GM18505 (cell line): ENCODE measurements around the gene HRG.
"Not testable (repeated sequence)": the region's sequence is repeated elsewhere in the genome, so short reads cannot be mapped to it uniquely, and the experiment has no call there.

Source experiments
- ATAC-seq: cut with Tn5 transposase; IDR thresholded peaks from one replicate; pipeline ENCODE4 v1.9.1; 2021; ENCODE audit not compliant: unreplicated experiment
- POLR2A ChIP-seq: IDR thresholded peaks from 4 replicates; pipeline ENCODE4 v1.6.1; 2011; ENCODE audit warnings: borderline replicate concordance; ENCODE audit not compliant: insufficient read depth, insufficient read length; ENCODE audit errors: extremely low read depth

Gene HRG

DNA sequence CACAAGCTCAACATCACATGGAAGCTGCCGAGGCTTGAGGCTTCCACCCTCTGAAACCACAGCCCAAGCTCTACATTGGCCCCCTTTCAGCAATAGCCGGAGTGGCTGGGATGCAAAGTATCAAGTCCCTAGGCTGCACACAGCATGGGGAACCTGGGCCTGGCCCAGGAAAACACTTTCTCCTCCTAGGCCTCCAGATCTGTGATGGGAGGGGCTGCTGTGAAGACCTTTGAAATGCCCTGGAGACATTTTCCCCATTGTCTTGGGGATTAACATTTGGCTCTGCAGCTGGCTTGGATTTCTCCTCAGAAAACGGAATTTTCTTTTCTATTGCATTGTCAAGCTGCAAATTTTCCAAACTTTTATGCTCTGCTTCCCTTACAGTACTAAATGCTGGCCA lies 18.2 kb downstream of the HRG start:
- ATAC-seq = no peak
- TF ChIP-seq POLR2A = no peak

DNA sequence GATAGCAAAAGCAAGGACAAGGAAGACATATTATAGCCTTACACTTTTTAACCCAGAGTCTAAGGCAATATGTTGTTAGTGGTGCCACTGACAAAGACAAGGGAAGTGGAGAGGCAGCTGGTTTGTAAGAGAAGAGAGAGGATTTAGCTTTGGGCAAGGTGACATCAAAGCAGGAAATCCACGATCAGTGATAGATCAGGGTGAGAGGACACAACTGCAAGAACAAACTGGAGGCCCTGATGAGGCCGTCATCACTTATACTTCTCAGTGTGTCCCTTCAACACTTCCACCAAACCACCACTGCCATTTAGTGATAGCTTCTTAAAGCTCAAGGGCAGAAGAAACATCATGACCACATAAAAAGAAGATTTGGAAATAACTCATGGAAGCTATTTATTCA lies 20.7 kb downstream of the HRG start:
- not testable (repeated sequence) for ATAC-seq

DNA sequence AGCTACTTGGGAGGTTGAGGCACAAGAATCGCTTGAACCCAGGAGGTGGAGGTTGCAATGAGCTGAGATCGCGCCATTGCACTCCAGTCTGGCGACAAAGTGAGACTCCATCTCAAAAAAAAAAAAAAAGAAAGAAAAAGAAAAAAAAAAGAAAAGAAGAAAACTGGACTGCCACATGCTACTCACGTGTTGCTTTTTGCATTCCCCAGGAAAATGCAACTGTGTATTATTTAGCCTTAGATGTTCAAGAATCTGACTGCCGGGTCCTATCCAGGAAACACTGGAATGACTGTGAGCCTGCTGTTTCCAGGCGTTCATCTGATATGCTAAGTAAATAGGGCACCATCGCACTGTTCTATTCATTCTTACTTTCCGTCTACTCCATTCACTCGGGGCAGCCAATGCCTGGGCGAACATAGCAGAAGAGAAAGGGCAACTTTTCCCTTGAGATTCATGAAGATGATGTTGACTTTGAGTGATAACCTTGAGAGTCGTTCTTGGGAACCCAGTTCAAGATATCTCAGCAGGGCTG lies 21.4 kb downstream of the HRG start:
- TF ChIP-seq POLR2A = no peak
- no peak for ATAC-seq

DNA sequence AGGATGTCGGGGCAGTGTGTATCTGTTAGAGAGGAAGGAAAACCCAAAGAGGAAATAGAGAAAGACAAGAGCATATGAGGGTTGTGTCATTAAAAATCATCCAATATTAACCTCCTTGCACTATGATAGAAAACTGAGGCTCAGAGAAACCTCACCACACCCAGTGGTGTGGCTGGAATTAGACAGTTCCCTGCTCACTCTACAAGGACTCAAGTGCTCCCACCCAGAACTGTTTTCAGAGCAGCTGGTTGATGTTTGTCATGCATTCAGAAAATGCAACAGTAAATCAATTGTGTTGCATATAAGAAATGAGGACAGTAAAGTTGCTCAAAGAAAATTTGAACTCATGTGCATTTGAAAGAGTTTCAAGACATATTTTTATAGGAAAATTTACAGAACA lies 24.5 kb downstream of the HRG start:
- not testable (repeated sequence) for ATAC-seq

DNA sequence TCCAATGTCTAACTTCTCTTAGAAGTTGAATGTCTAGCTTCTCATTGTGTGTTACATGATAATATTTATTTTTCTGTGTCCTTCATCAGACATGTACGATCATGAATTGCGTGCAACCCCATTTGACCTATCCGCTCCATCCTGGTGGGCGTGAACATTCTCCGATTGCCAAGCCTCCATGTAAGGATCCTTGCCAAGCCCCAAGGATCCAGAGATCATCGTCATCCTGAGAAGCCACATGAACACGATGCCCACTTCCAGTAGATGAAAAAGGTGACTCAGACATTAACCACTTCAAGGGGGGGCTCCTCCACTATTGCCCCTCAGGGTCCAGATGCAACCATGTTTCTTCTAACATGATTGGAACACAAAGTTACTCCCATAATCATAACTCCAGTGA lies 25.9 kb downstream of the HRG start:
- no peak for ATAC-seq

DNA sequence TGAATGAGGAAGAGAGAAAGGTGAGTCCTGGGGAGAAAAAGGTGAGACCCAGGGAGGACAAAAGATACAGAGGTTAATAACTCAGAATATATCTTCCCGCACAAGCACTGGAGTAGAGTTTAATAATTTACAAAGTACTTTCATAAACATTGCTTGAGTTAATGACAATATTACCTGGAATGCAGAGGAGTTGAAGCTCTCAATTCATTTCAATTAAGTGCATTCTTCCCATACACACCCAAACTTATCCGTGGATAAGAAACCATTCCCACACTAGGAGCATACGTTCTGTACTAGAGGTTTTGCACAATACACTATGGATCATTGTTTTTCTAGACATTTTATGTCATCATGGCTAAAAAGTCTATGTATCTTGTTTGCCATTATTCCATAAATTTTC lies 28.0 kb downstream of the HRG start:
- ATAC-seq = no peak
- TF ChIP-seq POLR2A = no peak

More for the DNA sequence above, 25.9 kb downstream of the HRG start:
- TF ChIP-seq POLR2A = no peak

DNA sequence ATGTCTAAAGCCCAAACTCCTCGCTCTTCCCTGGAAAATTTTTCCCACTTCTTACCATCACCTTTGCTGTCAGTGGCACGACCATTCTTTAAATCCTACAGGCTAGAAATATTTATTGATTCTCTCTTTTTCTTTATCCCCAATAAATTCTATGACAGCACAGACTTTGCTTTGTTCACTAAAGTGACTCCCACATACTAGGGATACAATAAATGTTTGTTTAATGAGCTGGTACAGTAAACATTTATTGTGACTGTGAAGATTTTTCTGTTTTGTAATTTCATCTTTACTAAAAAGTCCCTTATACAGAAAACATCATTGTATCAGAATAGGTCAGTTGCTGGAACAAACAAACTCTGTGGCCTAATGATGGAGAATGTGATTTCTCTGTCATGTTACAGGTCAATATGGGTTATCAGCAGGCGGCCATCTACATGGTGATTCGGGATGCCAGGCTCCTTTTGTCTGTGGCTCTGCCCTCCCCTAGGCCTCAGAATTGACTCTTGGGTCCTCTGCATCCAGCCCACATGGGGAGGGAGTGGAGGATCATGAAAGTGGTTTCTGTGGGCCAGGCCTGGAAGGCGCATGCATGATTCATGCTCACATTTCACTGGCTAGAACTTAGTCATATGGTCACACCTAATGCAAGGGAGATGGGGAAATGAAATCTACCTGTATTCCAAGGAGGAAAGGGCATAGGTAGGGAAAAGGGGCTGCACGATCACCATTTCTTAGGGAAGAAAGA lies 28.6 kb downstream of the HRG start:
- no peak for ATAC-seq
- no peak for TF ChIP-seq POLR2A

DNA sequence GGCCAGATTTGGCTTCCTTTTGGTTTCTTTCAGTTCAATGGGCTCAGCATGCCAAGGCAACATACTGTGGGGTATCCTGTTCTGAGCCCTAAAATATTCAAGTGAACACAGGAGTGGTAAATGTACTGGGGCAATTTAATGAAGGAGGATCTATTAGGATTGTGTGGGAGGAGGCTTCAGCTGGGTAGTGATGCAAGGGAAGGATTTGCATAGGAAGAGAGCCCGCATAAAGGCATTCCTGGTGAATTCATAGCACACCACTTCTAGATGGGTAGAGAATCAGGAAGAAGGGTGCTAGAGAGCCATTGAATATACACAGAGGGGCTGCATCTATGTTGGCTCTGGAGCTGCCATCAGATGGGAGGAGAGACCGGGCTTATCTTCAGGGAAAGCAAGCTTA lies 30.7 kb downstream of the HRG start:
- no peak for ATAC-seq

DNA sequence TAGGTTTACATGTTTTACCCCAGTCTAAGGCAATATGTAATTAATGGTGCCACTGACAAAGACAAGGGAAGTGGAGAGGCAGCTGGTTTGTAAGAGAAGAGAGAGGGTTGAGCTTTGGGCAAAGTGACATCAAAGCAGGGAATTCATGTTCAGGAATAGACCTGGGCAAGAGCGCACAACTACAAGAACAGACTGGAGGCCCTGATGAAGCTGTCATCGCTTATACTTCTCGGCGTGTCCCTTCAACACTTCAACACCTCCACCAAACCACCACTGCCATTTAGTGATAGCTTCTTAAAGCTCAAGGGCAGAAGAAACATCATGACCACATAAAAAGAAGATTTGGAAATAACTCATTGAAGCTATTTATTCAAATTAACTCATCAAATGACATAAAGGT lies 31.7 kb downstream of the HRG start:
- no peak for ATAC-seq

More for the DNA sequence above, 30.7 kb downstream of the HRG start:
- TF ChIP-seq POLR2A = no peak

DNA sequence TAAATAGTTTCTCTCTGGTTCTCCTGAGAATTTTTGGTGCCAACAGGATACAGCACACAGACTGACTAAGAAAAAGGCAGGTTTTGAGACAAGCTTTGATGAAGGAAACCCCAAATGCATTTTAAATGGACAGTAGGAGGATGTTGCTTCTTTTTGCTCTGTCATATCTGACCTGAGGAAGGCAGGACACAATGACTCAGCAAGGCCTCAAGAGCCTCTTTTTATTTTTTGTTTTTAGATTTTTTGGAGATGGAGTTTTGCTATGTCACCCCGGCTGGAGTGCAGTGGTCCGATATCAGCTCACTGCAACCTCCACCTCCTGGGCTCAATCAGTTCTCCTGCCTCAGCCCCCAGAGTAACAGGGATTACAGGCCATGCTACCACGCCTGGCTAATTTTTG lies 34.5 kb downstream of the HRG start:
- no peak for ATAC-seq

More for the DNA sequence above, 31.7 kb downstream of the HRG start:
- TF ChIP-seq POLR2A = no peak

DNA sequence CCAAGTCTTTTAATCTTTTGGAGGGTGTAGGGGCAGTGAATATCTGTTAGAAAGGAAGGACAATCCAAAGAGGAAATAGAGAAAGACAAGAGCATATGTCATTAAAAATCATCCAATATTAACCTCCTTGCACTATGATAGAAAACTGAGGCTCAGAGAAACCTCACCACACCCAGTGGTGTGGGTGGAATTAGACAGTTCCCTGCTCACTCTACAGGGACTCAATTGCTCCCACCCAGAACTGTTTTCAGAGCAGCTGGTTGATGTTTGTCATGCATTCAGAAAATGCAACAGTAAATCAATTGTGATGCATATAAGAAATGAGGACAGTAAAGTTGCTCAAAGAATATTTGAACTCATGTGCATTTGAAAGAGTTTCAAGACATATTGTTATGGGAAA lies 36.6 kb downstream of the HRG start:
- not testable (repeated sequence) for ATAC-seq

More for the DNA sequence above, 34.5 kb downstream of the HRG start:
- TF ChIP-seq POLR2A = no peak

DNA sequence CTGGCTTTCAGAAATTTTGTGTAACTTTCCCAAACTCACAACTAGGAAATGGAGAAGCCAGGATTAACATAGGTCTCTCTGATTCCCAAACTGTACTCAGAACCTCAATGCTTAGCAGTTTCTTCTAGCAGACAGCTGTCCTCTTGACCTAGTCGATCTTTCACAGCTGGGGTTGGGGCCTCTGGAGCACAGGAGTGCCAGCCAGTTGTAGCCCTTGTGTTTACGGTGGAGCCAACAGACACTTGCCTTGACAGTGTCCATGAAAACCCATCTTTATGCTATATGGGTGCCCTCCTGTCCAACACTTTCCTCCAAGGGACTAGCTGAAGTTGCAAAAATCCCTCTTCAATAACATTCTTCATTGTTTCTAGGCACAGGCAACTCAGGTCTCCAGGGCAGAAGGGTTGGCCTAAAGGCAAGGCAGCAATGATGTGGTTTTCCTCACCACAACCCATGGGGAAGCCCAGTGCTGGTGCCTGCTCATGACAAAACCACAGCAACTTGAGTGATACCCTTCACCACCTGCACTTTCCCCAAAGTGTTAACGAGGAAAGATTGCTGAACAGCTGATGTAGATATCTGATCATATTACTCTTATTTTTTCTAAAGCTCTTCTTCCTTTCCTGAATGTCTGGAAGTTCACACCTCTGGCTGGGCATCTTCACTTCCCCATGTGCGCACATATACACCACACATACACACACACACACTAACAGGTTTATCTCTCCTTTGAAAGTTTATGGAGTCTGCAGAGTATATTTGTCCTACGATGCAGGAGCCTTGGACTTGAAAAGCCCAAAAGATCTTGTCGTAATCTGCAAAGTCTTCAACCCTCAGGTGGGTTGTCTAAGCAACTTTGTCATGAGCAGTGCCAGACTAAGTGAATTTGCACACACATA lies 40.3 kb downstream of the HRG start:
- ATAC-seq = peak; percentile 68
- no peak for TF ChIP-seq POLR2A

DNA sequence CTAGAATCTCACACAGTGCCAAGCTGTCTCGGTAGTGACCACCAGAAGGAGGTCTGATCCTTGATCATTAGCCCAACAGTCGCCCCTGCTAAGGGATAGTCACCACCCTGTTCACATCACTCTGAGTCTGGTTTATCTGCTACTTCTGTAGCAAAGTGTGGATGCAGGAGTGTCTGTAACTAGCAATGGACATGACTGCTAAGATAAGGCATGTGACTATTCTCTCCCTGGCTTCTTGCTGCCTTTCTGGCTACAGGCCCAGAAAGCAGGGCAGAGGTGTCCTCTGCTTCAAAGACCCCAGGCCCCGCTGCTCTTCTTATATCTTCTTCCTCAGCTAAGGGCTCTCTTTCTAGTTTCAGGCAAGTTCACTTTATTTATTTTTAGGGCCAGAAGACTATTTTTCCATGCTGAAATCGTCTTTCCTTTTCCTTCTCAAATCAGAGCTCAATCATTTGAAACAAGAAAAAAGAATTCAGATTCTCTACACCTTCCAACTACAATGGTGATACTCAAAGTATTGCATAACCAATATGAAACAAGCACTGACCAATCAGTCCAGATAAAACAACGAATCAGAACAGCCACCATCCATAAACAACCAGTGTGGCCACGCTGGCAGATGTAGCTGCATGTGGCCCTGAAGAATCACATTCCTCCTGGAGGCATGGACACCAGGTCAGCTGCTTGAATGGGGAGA lies 43.3 kb downstream of the HRG start:
- TF ChIP-seq POLR2A = no peak
- no peak for ATAC-seq

DNA sequence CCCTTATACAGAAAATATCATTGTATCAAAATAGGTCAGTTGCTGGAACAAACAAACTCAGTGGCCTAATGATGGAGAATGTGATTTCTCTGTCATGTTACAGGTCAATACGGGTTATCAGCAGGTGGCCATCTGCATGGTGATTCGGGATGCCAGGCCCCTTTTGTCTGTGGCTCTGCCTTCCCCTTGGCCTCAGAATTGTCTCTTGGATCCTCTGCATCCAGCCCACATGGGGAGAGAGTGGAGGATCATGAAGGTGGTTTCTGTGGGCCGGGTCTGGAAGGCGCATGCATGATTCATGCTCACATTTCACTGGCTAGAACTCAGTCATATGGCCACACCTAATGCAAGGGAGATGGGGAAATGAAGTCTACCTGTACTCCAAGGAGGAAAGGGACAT lies 44.9 kb downstream of the HRG start:
- ATAC-seq = not testable (repeated sequence)
